ENCODE results near the gene WIZ. TPM values are rescaled to one million over a fixed set of nuclear protein-coding genes. Genes with fewer than 3 reads are reported as not detected.

Gene WIZ
- total and polyA plus RNA-seq, 2 experiments from 2014 or later = 8.9 to 39.5 TPM

DNA sequence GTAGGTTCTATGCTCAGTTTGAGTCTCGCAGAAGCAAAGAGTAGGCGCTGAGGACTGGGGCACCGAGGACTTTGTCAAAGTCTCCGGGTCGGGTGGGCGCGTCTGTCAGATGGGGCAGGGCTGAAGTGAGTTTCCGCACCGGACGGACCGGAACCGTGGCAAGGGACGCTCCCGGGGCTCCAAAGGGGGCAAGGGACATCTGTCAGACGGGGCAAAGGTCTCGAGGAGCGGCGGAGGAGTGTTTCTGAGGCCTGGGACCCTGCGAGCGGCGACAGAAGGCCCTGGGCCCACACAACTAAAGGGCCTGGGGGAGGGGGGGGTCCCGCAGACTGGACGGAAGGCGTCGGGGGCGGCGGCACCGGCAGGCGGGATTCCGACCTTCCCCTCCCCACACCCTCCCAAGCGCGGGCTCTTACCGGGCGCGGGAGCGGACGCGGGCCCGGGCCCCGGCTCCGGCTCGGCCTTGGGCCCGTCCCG is 17.7 kb downstream of the WIZ start:
- H3K36me3 Mint-ChIP-seq (ENCODE audit: low read depth) = peaks cover 5% of the 10 kb centered on the region; the same call in 2 of the 3 replicates
- no peaks in the 10 kb centered on the region for H3K27me3 ChIP-seq (ENCODE audit: insufficient read depth)
- H3F3A ChIP-seq (replicated peaks; ENCODE audit: low read depth) = peaks cover 4% of the 10 kb centered on the region; the same call in 1 of the 2 replicates
- H3K9me2 ChIP-seq (ENCODE audit: insufficient read depth) = no peaks in the 10 kb centered on the region
- peaks cover 21% of the 10 kb centered on the region for H3K4me1 Mint-ChIP-seq
- no peaks in the 10 kb centered on the region for H3K36me3 ChIP-seq (ENCODE audit: insufficient read depth)
- H3K27me3 Mint-ChIP-seq (ENCODE audit: insufficient read depth, low read depth, poor library complexity) = peaks cover 12% of the 10 kb centered on the region
- H4K20me1 ChIP-seq (replicated peaks; ENCODE audit: insufficient read depth) = peaks cover 16% of the 10 kb centered on the region
- H3K79me2 ChIP-seq (replicated peaks; ENCODE audit: insufficient read depth) = peaks cover 18% of the 10 kb centered on the region
- H3K27ac ChIP-seq (ENCODE audit: low read depth) = no peak overlapping the region
- no peak overlapping the region for H2AFZ ChIP-seq
- no peaks in the 10 kb centered on the region; the same call in 2 of the 3 replicates for H3K9me3 Mint-ChIP-seq
- TF ChIP-seq ZNF331 (CRISPR knock-in tag; IDR thresholded peaks at IDR 0.05; ENCODE audit: low read depth) = no peak
- no peak for TF ChIP-seq STAT1 (IDR thresholded peaks at IDR 0.05; ENCODE audit: unreplicated experiment)
- TF ChIP-seq CREB1 (CRISPR knock-in tag; IDR thresholded peaks at IDR 0.05; ENCODE audit: low read depth) = no peak
- TF ChIP-seq, protein P1, sequence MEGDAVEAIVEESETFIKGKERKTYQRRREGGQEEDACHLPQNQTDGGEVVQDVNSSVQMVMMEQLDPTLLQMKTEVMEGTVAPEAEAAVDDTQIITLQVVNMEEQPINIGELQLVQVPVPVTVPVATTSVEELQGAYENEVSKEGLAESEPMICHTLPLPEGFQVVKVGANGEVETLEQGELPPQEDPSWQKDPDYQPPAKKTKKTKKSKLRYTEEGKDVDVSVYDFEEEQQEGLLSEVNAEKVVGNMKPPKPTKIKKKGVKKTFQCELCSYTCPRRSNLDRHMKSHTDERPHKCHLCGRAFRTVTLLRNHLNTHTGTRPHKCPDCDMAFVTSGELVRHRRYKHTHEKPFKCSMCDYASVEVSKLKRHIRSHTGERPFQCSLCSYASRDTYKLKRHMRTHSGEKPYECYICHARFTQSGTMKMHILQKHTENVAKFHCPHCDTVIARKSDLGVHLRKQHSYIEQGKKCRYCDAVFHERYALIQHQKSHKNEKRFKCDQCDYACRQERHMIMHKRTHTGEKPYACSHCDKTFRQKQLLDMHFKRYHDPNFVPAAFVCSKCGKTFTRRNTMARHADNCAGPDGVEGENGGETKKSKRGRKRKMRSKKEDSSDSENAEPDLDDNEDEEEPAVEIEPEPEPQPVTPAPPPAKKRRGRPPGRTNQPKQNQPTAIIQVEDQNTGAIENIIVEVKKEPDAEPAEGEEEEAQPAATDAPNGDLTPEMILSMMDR (conservative IDR thresholded peaks at IDR 0.05; ENCODE audit: low read depth in 2 of 2) = no peak
- no peak for TF ChIP-seq POLR2AphosphoS5 (IDR thresholded peaks at IDR 0.05; ENCODE audit: low read depth)
- TF ChIP-seq EZH2 (IDR thresholded peaks at IDR 0.05; ENCODE audit: low read depth, unreplicated experiment) = no peak
- TF ChIP-seq, protein P2, sequence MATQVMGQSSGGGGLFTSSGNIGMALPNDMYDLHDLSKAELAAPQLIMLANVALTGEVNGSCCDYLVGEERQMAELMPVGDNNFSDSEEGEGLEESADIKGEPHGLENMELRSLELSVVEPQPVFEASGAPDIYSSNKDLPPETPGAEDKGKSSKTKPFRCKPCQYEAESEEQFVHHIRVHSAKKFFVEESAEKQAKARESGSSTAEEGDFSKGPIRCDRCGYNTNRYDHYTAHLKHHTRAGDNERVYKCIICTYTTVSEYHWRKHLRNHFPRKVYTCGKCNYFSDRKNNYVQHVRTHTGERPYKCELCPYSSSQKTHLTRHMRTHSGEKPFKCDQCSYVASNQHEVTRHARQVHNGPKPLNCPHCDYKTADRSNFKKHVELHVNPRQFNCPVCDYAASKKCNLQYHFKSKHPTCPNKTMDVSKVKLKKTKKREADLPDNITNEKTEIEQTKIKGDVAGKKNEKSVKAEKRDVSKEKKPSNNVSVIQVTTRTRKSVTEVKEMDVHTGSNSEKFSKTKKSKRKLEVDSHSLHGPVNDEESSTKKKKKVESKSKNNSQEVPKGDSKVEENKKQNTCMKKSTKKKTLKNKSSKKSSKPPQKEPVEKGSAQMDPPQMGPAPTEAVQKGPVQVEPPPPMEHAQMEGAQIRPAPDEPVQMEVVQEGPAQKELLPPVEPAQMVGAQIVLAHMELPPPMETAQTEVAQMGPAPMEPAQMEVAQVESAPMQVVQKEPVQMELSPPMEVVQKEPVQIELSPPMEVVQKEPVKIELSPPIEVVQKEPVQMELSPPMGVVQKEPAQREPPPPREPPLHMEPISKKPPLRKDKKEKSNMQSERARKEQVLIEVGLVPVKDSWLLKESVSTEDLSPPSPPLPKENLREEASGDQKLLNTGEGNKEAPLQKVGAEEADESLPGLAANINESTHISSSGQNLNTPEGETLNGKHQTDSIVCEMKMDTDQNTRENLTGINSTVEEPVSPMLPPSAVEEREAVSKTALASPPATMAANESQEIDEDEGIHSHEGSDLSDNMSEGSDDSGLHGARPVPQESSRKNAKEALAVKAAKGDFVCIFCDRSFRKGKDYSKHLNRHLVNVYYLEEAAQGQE (IDR thresholded peaks at IDR 0.05; ENCODE audit: unreplicated experiment) = no peak
- no peak for TF ChIP-seq JUNB (IDR thresholded peaks at IDR 0.05; ENCODE audit: unreplicated experiment)
- TF ChIP-seq, protein P3, sequence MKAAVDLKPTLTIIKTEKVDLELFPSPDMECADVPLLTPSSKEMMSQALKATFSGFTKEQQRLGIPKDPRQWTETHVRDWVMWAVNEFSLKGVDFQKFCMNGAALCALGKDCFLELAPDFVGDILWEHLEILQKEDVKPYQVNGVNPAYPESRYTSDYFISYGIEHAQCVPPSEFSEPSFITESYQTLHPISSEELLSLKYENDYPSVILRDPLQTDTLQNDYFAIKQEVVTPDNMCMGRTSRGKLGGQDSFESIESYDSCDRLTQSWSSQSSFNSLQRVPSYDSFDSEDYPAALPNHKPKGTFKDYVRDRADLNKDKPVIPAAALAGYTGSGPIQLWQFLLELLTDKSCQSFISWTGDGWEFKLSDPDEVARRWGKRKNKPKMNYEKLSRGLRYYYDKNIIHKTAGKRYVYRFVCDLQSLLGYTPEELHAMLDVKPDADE (IDR thresholded peaks at IDR 0.05) = no peak
- no peak for TF ChIP-seq ZNF114 (CRISPR knock-in tag; IDR thresholded peaks at IDR 0.05)
- no peak for TF ChIP-seq EZH2phosphoT487 (IDR thresholded peaks at IDR 0.05; ENCODE audit: unreplicated experiment)
- TF ChIP-seq, protein P4, sequence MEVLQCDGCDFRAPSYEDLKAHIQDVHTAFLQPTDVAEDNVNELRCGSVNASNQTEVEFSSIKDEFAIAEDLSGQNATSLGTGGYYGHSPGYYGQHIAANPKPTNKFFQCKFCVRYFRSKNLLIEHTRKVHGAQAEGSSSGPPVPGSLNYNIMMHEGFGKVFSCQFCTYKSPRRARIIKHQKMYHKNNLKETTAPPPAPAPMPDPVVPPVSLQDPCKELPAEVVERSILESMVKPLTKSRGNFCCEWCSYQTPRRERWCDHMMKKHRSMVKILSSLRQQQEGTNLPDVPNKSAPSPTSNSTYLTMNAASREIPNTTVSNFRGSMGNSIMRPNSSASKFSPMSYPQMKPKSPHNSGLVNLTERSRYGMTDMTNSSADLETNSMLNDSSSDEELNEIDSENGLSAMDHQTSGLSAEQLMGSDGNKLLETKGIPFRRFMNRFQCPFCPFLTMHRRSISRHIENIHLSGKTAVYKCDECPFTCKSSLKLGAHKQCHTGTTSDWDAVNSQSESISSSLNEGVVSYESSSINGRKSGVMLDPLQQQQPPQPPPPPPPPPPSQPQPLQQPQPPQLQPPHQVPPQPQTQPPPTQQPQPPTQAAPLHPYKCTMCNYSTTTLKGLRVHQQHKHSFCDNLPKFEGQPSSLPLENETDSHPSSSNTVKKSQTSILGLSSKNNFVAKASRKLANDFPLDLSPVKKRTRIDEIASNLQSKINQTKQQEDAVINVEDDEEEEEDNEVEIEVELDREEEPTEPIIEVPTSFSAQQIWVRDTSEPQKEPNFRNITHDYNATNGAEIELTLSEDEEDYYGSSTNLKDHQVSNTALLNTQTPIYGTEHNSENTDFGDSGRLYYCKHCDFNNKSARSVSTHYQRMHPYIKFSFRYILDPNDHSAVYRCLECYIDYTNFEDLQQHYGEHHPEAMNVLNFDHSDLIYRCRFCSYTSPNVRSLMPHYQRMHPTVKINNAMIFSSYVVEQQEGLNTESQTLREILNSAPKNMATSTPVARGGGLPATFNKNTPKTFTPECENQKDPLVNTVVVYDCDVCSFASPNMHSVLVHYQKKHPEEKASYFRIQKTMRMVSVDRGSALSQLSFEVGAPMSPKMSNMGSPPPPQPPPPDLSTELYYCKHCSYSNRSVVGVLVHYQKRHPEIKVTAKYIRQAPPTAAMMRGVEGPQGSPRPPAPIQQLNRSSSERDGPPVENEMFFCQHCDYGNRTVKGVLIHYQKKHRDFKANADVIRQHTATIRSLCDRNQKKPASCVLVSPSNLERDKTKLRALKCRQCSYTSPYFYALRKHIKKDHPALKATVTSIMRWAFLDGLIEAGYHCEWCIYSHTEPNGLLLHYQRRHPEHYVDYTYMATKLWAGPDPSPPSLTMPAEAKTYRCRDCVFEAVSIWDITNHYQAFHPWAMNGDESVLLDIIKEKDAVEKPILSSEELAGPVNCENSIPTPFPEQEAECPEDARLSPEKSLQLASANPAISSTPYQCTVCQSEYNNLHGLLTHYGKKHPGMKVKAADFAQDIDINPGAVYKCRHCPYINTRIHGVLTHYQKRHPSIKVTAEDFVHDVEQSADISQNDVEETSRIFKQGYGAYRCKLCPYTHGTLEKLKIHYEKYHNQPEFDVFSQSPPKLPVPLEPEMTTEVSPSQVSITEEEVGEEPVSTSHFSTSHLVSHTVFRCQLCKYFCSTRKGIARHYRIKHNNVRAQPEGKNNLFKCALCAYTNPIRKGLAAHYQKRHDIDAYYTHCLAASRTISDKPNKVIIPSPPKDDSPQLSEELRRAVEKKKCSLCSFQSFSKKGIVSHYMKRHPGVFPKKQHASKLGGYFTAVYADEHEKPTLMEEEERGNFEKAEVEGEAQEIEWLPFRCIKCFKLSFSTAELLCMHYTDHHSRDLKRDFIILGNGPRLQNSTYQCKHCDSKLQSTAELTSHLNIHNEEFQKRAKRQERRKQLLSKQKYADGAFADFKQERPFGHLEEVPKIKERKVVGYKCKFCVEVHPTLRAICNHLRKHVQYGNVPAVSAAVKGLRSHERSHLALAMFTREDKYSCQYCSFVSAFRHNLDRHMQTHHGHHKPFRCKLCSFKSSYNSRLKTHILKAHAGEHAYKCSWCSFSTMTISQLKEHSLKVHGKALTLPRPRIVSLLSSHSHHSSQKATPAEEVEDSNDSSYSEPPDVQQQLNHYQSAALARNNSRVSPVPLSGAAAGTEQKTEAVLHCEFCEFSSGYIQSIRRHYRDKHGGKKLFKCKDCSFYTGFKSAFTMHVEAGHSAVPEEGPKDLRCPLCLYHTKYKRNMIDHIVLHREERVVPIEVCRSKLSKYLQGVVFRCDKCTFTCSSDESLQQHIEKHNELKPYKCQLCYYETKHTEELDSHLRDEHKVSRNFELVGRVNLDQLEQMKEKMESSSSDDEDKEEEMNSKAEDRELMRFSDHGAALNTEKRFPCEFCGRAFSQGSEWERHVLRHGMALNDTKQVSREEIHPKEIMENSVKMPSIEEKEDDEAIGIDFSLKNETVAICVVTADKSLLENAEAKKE (CRISPR knock-in tag; IDR thresholded peaks at IDR 0.05) = no peak
- no peak for TF ChIP-seq NANOG (IDR thresholded peaks at IDR 0.05; ENCODE audit: borderline replicate concordance)
- peak overlapping the region; percentile 88 for H3K4me3 ChIP-seq
- H3K4me1 ChIP-seq (ENCODE audit: insufficient read depth) = 0 out of 2 replicates have a peak, but pooled peaks cover 6% of the 10 kb centered on the region
- ATAC-seq (peak; percentile 4; the same call in 2 of the 3 replicates), DNase-seq (ENCODE audit: low spot score) (peak; percentile 41)
- H3K4me3 Mint-ChIP-seq = peak overlapping the region; percentile 97
- peak overlapping the region; percentile 87 for H3K27ac Mint-ChIP-seq
- peak overlapping the region; percentile 93 for H3K4me2 ChIP-seq
